HG03571 (cell line): ENCODE results near the gene IL19.
"Not testable (repeated sequence)": the region's sequence is repeated elsewhere in the genome, so short reads cannot be mapped to it uniquely, and the experiment has no call there.

Source experiments
- ATAC-seq: cut with Tn5 transposase; IDR thresholded peaks from one replicate; pipeline ENCODE4 v1.9.1; 2021; ENCODE audit not compliant: unreplicated experiment

IL19 gene

GRCh38 chr1:206828765-206829164 is 58.2 kb downstream of the IL19 start:
- no peak for ATAC-seq

- no peak for ATAC-seq
Observed at GRCh38 chr1:206829282-206829681, 58.7 kb downstream of the IL19 start.

GRCh38 chr1:206829875-206830274 is 59.3 kb downstream of the IL19 start:
- ATAC-seq, result no peak

- ATAC-seq, result no peak
Observed at GRCh38 chr1:206831650-206832049, 61.1 kb downstream of the IL19 start.

- no peak for ATAC-seq
Observed at GRCh38 chr1:206832352-206832880, 61.8 kb downstream of the IL19 start.

GRCh38 chr1:206833106-206833680 is 62.6 kb downstream of the IL19 start:
- no peak for ATAC-seq

- ATAC-seq, result no peak
Observed at GRCh38 chr1:206833801-206834200, 63.2 kb downstream of the IL19 start.

- no peak for ATAC-seq
Observed at GRCh38 chr1:206834217-206834616, 63.6 kb downstream of the IL19 start.

GRCh38 chr1:206834711-206835110 is 64.1 kb downstream of the IL19 start:
- ATAC-seq, result no peak

- ATAC-seq, result no peak
Observed at GRCh38 chr1:206835186-206835585, 64.6 kb downstream of the IL19 start.

GRCh38 chr1:206836111-206836510 is 65.5 kb downstream of the IL19 start:
- no peak for ATAC-seq

GRCh38 chr1:206839006-206839560 is 68.5 kb downstream of the IL19 start:
- no peak for ATAC-seq

GRCh38 chr1:206839857-206840256 is 69.3 kb downstream of the IL19 start:
- ATAC-seq, result no peak

GRCh38 chr1:206841609-206842323 is 71.2 kb downstream of the IL19 start:
- no peak for ATAC-seq

- no peak for ATAC-seq
Observed at GRCh38 chr1:206842854-206843253, 72.3 kb downstream of the IL19 start.

- ATAC-seq, result no peak
Observed at GRCh38 chr1:206843626-206844025, 73.1 kb downstream of the IL19 start.

- ATAC-seq, result no peak
Observed at GRCh38 chr1:206846487-206846886, 75.9 kb downstream of the IL19 start.

- ATAC-seq, result no peak
Observed at GRCh38 chr1:206847337-206847834, 76.8 kb downstream of the IL19 start.

GRCh38 chr1:206847946-206848345 is 77.4 kb downstream of the IL19 start:
- ATAC-seq, result no peak

GRCh38 chr1:206850401-206850800 is 79.8 kb downstream of the IL19 start:
- no peak for ATAC-seq

- ATAC-seq, result no peak
Observed at GRCh38 chr1:206851341-206852010, 80.9 kb downstream of the IL19 start.

GRCh38 chr1:206852662-206853061 is 82.1 kb downstream of the IL19 start:
- not testable (repeated sequence) for ATAC-seq
